CD4-positive, alpha-beta T cell (primary cell): ENCODE data around the gene NME3. TPM values are rescaled to one million over a fixed set of nuclear protein-coding genes. Genes with fewer than 3 reads are reported as not detected.

ENCODE experiments used
- ATAC-seq: fragments of 200-7000 bp; cut with Tn5 transposase; one replicate; pipeline ENCODE4 v1.10.0; 2022; ENCODE audit warnings: mild to moderate bottlenecking; ENCODE audit not compliant: poor library complexity
- CTCF ChIA-PET: fragments of 350-600 bp; sonication (Branson Sonifier 250); formaldehyde crosslinking; loops from one replicate; lab custom pipeline; 2021; ENCODE audit warnings: antibody characterized with exemption, inconsistent platforms; lab: Charles Lee
- POLR2A ChIA-PET: fragments of 350-600 bp; sonication (Branson Sonifier 250); formaldehyde crosslinking; loops from one replicate; lab custom pipeline; 2021; ENCODE audit warnings: antibody characterized with exemption, inconsistent platforms; lab: Charles Lee
- DNase-seq, 14 experiments: peaks; one replicate each; pipeline ENCODE4 v3.0.0-alpha.2; 2013 to 2020; ENCODE audit warnings: mixed read lengths in 2 of 14
- H3K27ac ChIP-seq, 2 donors: one replicate each; pipeline versions ENCODE4 v1.5.1 to v1.7.0; 2013; ENCODE audit warnings: low read length in 2 of 2, low read depth in 1 of 2, mild to moderate bottlenecking in 1 of 2
- H3K27me3 ChIP-seq, 2 experiments: 1 replicate in 1 of 2; 2 replicates in 1 of 2; pipeline versions ENCODE4 v1.6.1 to v1.7.0; 2013; ENCODE audit warnings: low read length in 2 of 2, control low read depth in 1 of 2, mild to moderate bottlenecking in 1 of 2, moderate library complexity in 1 of 2; ENCODE audit not compliant: insufficient read depth in 2 of 2, control insufficient read depth in 1 of 2
- H3K36me3 ChIP-seq: one replicate; pipeline ENCODE4 v1.6.1; 2013; ENCODE audit warnings: low read length, control low read depth; ENCODE audit not compliant: insufficient read depth
- H3K4me1 ChIP-seq: one replicate; pipeline ENCODE4 v1.6.1; 2013; ENCODE audit warnings: low read length, control low read depth; ENCODE audit not compliant: insufficient read depth
- H3K4me3 ChIP-seq: one replicate; pipeline ENCODE4 v1.5.1; 2013; ENCODE audit warnings: mild to moderate bottlenecking, low read length, moderate library complexity
- H3K9me3 ChIP-seq, 2 experiments: 1 replicate in 1 of 2; 2 replicates in 1 of 2; pipeline versions ENCODE4 v1.6.1 to v1.7.0; 2013; ENCODE audit warnings: low read length in 2 of 2, mild to moderate bottlenecking in 2 of 2, control low read depth in 1 of 2, moderate library complexity in 1 of 2; ENCODE audit not compliant: control insufficient read depth in 1 of 2, insufficient read depth in 1 of 2
- H3K27ac Mint-ChIP-seq: one replicate; pipeline ENCODE4 v1.8.0; 2020; ENCODE audit warnings: mixed read lengths
- H3K27me3 Mint-ChIP-seq: one replicate; pipeline ENCODE4 v1.8.0; 2021; ENCODE audit warnings: mixed read lengths
- H3K36me3 Mint-ChIP-seq: one replicate; pipeline ENCODE4 v1.8.0; 2021; ENCODE audit warnings: low read depth, mixed read lengths
- H3K4me1 Mint-ChIP-seq: one replicate; pipeline ENCODE4 v1.8.0; 2021; ENCODE audit warnings: low read depth, mixed read lengths
- H3K4me3 Mint-ChIP-seq: one replicate; pipeline ENCODE4 v1.8.0; 2020; ENCODE audit warnings: mild to moderate bottlenecking, mixed read lengths
- H3K9me3 Mint-ChIP-seq: one replicate; pipeline ENCODE4 v1.8.0; 2020; ENCODE audit warnings: mixed read lengths
- CTCF ChIP-seq: fragments of 200-600 bp; IDR thresholded peaks from one replicate; pipeline ENCODE4 v1.8.0; 2022; ENCODE audit warnings: antibody characterized with exemption, mild to moderate bottlenecking
- intact Hi-C, 2 experiments: fragments of 100-400 bp; cut with DNase I in 1 of 2; cut with micrococcal nuclease in 1 of 2; formaldehyde crosslinking; loops; one replicate each; pipeline versions ENCODE4 v1.15.1 to v1.9.0; 2023 to 2025; cut with DNase I, micrococcal nuclease
- total RNA-seq, 174 experiments: library from RNA in 2 of 174; stranded (reverse) in 2 of 174; gene quantifications; one replicate each; pipeline ENCODE4 v1.2.3 and lab custom pipeline; 2021 to 2026

The NME3 gene
- total RNA-seq, 2 experiments from 2014 or later = 46.2 to 54.2 TPM

GRCh38 chr16:1817716-1818115 is 46.4 kb upstream of the NME3 start:
- intact Hi-C loops = no loop called here
- H3K4me3 Mint-ChIP-seq = no peak overlapping the region

GRCh38 chr16:1817276-1817589 is 45.9 kb upstream of the NME3 start:
- ChIA-PET POLR2A (no interaction called here), CTCF (no interaction called here)
- Mint-ChIP-seq H3K27ac (no peak overlapping the region), H3K36me3 (peaks cover 38% of the 10 kb centered on the region), H3K4me1 (peaks cover 6% of the 10 kb centered on the region), H3K9me3 (no peaks in the 10 kb centered on the region), H3K4me3 (no peak overlapping the region), H3K27me3 (no peaks in the 10 kb centered on the region)
- H3K27me3 ChIP-seq = no peaks in the 10 kb centered on the region
- no peak overlapping the region for H3K27ac ChIP-seq
- peaks cover 8% of the 10 kb centered on the region for H3K4me1 ChIP-seq
- no peak overlapping the region for H3K4me3 ChIP-seq
- no peak for TF ChIP-seq CTCF
- DNase-seq (peak in 1 of 14 experiments; percentile 22), ATAC-seq (no peak)
- intact Hi-C loops = no loop called here
- H3K36me3 ChIP-seq = peaks cover 68% of the 10 kb centered on the region
- no peaks in the 10 kb centered on the region for H3K9me3 ChIP-seq

More at GRCh38 chr16:1817716-1818115, 46.4 kb upstream of the NME3 start:
- Mint-ChIP-seq H3K9me3 (no peaks in the 10 kb centered on the region), H3K27me3 (no peaks in the 10 kb centered on the region), H3K27ac (no peak overlapping the region), H3K4me1 (peaks cover 6% of the 10 kb centered on the region), H3K36me3 (peaks cover 34% of the 10 kb centered on the region)
- POLR2A ChIA-PET = no interaction called here
- CTCF ChIA-PET = no interaction called here
- no peak for TF ChIP-seq CTCF
- ATAC-seq = no peak
- Histone ChIP-seq H3K27ac (no peak overlapping the region), H3K27me3 (no peaks in the 10 kb centered on the region), H3K9me3 (no peaks in the 10 kb centered on the region), H3K4me1 (peaks cover 7% of the 10 kb centered on the region), H3K36me3 (peaks cover 73% of the 10 kb centered on the region), H3K4me3 (no peak overlapping the region)
- DNase-seq = no peak

- Histone ChIP-seq H3K4me1 (peaks cover 3% of the 10 kb centered on the region), H3K27ac (no peak overlapping the region), H3K36me3 (peaks cover 64% of the 10 kb centered on the region), H3K27me3 (no peaks in the 10 kb centered on the region), H3K4me3 (no peak overlapping the region), H3K9me3 (no peaks in the 10 kb centered on the region)
- H3K36me3 Mint-ChIP-seq = peaks cover 38% of the 10 kb centered on the region
- H3K4me3 Mint-ChIP-seq = no peak overlapping the region
- peaks cover 6% of the 10 kb centered on the region for H3K4me1 Mint-ChIP-seq
- TF ChIP-seq CTCF = no peak
- no peak for ATAC-seq
- no peak for DNase-seq
- H3K27me3 Mint-ChIP-seq = no peaks in the 10 kb centered on the region
- CTCF ChIA-PET = no interaction called here
- intact Hi-C loops = no loop called here
- no peaks in the 10 kb centered on the region for H3K9me3 Mint-ChIP-seq
- POLR2A ChIA-PET = no interaction called here
- no peak overlapping the region for H3K27ac Mint-ChIP-seq
These were observed 45.3 kb upstream of the NME3 start for GRCh38 chr16:1816396-1817275.
